CD4-positive, alpha-beta T cell treated with Interleukin-2 at 100 ng/mL for 4 hours (primary cell): Measurements from ENCODE around the gene GMFB.

Experiments
- DNase-seq: peaks from one replicate; pipeline ENCODE4 v3.0.0-alpha.2; 2020; ENCODE audit warnings: low spot score

Gene GMFB

DNA sequence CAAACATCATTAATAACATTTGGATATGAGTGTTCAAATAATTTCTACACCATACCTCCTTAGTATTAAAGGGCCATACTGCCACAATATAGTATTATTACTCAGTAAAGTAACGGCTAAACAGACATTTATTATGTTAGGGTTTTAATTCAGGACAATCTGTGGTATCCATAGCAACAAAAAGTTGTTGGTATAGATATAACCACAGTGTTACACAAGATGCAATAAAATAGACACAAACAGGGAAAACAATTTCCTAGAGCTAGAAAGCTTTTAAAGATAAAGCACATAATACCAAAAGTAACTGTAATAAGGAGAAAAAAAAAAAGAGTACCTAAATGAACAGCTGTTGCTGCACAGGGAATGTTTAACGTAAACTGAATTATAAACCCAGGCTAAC lies 63.7 kb downstream of the GMFB start:
- DNase-seq, result no peak
